ENCODE data around the gene ATXN1. TPM values are rescaled to one million over a fixed set of nuclear protein-coding genes. Genes with fewer than 3 reads are reported as not detected.
A peak's percentile ranks its signal among the peaks of the same experiment; 100 is the strongest.

Gene ATXN1
- total RNA-seq, 1 donor from 2014 or later = 3.9 TPM

DNA sequence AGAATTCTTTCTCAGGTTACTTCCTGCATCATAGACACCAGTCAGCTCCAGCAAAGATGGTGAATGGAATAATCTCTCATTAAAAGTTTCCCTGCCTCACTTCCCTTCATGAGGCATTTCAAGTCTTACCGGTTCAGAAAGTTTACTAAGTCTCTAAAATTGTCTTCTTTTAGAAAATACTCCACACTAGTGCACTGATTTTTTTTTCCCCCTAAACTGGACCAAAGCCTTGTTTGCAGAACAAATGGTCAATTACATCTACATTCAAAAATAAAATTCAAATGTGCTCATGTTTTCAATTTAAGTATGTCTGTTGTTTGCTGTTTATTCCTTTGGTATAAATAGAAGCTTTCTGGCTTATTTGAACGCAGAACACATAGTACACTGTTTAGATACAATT, 411.7 kb downstream of the ATXN1 start:
- Mint-ChIP-seq H3K4me1 (peaks cover 21% of the 10 kb centered on the region), H3K36me3 (ENCODE audit: low read depth) (no peaks in the 10 kb centered on the region), H3K9me3 (no peaks in the 10 kb centered on the region), H3K27me3 (ENCODE audit: low read depth) (no peaks in the 10 kb centered on the region), H3K27ac (ENCODE audit: unreplicated experiment) (no peak overlapping the region), H3K4me3 (no peak overlapping the region)
- DNase-seq (ENCODE audit: low read depth, low spot score) = no peak
- TF ChIP-seq, protein P1, sequence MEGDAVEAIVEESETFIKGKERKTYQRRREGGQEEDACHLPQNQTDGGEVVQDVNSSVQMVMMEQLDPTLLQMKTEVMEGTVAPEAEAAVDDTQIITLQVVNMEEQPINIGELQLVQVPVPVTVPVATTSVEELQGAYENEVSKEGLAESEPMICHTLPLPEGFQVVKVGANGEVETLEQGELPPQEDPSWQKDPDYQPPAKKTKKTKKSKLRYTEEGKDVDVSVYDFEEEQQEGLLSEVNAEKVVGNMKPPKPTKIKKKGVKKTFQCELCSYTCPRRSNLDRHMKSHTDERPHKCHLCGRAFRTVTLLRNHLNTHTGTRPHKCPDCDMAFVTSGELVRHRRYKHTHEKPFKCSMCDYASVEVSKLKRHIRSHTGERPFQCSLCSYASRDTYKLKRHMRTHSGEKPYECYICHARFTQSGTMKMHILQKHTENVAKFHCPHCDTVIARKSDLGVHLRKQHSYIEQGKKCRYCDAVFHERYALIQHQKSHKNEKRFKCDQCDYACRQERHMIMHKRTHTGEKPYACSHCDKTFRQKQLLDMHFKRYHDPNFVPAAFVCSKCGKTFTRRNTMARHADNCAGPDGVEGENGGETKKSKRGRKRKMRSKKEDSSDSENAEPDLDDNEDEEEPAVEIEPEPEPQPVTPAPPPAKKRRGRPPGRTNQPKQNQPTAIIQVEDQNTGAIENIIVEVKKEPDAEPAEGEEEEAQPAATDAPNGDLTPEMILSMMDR (conservative IDR thresholded peaks at IDR 0.05) = no peak

DNA sequence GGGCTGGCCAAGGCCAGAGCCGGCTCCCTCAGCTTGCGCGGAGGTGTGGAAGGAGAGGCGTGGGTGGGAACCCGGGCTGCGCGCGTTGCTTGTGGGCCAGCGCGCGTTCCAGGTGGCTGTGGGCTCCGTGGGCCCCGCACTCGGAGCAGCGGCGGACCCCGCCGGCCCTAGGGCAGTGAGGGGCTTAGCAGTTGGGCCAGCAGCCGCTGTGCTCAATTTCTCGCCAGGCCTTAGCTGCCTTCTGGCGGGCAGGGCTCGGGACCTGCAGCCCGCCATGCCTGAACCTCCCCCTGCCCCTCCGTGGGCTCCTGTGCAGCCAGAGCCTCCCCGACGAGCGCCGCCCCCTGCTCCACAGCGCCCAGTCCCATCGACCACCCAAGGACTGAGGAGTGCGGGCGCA, 414.4 kb downstream of the ATXN1 start:
- no peaks in the 10 kb centered on the region for H3K9me3 Mint-ChIP-seq
- no peak overlapping the region for H3K4me3 Mint-ChIP-seq
- no peak overlapping the region for H3K27ac Mint-ChIP-seq (ENCODE audit: unreplicated experiment)
- H3K27me3 Mint-ChIP-seq (ENCODE audit: low read depth) = no peaks in the 10 kb centered on the region
- TF ChIP-seq, protein P1 (conservative IDR thresholded peaks at IDR 0.05) = no peak
- DNase-seq (ENCODE audit: low read depth, low spot score) = no peak
- H3K4me1 Mint-ChIP-seq = peaks cover 16% of the 10 kb centered on the region
- H3K36me3 Mint-ChIP-seq (ENCODE audit: low read depth) = no peaks in the 10 kb centered on the region

- H3K4me1 Mint-ChIP-seq = peaks cover 16% of the 10 kb centered on the region
- no peaks in the 10 kb centered on the region for H3K36me3 Mint-ChIP-seq (ENCODE audit: low read depth)
- TF ChIP-seq, protein P1 (conservative IDR thresholded peaks at IDR 0.05) = no peak
- peaks cover 2% of the 10 kb centered on the region for H3K9me3 Mint-ChIP-seq
- no peak for DNase-seq (ENCODE audit: low read depth, low spot score)
- H3K27ac Mint-ChIP-seq (ENCODE audit: unreplicated experiment) = no peak overlapping the region
- H3K4me3 Mint-ChIP-seq = no peak overlapping the region
- no peaks in the 10 kb centered on the region for H3K27me3 Mint-ChIP-seq (ENCODE audit: low read depth)
Measured at GRCh38 chr6:16345449-16346330, 415.6 kb downstream of the ATXN1 start.

DNA sequence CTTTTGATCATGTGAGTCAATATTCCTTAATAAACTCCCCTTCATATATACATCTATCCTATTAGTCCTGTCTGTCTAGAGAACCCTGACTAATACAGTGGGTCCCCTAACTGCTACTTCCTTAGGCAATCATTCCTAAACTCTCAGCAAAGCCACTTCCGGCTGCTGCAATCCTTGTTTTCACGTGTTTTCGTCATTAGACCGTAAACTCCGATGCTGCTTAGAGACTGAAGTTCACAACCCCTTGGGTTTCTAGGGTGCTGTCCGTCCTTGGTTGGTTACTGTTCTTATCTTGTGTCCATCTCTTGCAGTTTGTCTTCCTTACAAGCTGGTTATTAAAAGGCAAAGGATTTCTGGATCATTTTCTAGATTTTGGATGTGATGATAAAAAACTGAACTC, 416.5 kb downstream of the ATXN1 start:
- Mint-ChIP-seq H3K4me3 (no peak overlapping the region), H3K9me3 (peaks cover 2% of the 10 kb centered on the region), H3K27ac (ENCODE audit: unreplicated experiment) (peak overlapping the region; percentile 0), H3K27me3 (ENCODE audit: low read depth) (no peaks in the 10 kb centered on the region), H3K4me1 (peaks cover 16% of the 10 kb centered on the region), H3K36me3 (ENCODE audit: low read depth) (no peaks in the 10 kb centered on the region)
- no peak for DNase-seq (ENCODE audit: low read depth, low spot score)
- TF ChIP-seq, protein P1 (conservative IDR thresholded peaks at IDR 0.05) = no peak

DNA sequence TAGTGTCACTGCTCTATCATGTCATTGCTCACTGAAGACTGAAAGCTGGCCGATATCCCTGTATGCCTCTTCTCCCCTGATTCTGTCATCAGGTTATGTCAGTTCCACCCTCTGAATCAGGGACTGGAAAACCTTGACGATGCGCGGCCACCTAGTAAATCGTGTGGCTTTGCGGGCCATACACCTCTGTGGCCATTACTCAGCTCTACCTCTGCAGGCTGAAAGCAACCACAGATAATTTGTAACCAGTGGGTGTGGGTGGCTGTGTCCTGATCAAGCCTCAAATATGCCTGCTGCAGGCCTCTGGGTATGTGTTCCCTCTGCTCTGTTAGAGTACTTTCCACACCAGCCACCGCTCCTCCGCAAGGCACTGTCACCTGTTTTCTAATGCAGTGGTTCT, 417.7 kb downstream of the ATXN1 start:
- Mint-ChIP-seq H3K4me1 (peaks cover 17% of the 10 kb centered on the region), H3K9me3 (peaks cover 2% of the 10 kb centered on the region), H3K27ac (ENCODE audit: unreplicated experiment) (no peak overlapping the region), H3K36me3 (ENCODE audit: low read depth) (no peaks in the 10 kb centered on the region), H3K4me3 (no peak overlapping the region), H3K27me3 (ENCODE audit: low read depth) (no peaks in the 10 kb centered on the region)
- DNase-seq (ENCODE audit: low read depth, low spot score) = no peak
- TF ChIP-seq, protein P1 (conservative IDR thresholded peaks at IDR 0.05) = no peak
